Type B pancreatic cell (in vitro differentiated cells): ENCODE measurements around the gene NUDT3. TPM values are rescaled to one million over a fixed set of nuclear protein-coding genes. Genes with fewer than 3 reads are reported as not detected.

Experiments used
- DNase-seq: peaks from one replicate; pipeline ENCODE4 v3.0.0; 2021; ENCODE audit warnings: mixed read lengths; ENCODE audit not compliant: unreplicated experiment; ENCODE audit errors: extremely low spot score
- H3K27ac Mint-ChIP-seq: 2 replicates; pipeline ENCODE4 v1.8.0; 2021; ENCODE audit warnings: mild to moderate bottlenecking, mixed read lengths
- H3K27me3 Mint-ChIP-seq: 2 replicates; pipeline ENCODE4 v1.8.0; 2021; ENCODE audit warnings: mixed read lengths
- H3K36me3 Mint-ChIP-seq: 2 replicates; pipeline ENCODE4 v1.8.0; 2021; ENCODE audit warnings: mixed read lengths
- H3K4me1 Mint-ChIP-seq: one replicate; pipeline ENCODE4 v1.8.0; 2021; ENCODE audit warnings: mixed read lengths; ENCODE audit not compliant: unreplicated experiment
- H3K4me3 Mint-ChIP-seq: 2 replicates; pipeline ENCODE4 v1.8.0; 2021; ENCODE audit warnings: mild to moderate bottlenecking, mixed read lengths
- H3K9me3 Mint-ChIP-seq: 2 replicates; pipeline ENCODE4 v1.8.0; 2021; ENCODE audit warnings: mixed read lengths
- total RNA-seq: library from RNA; stranded (reverse); gene quantifications from 2 replicates; pipeline ENCODE4 v1.2.1, GENCODE V29; 2021; ENCODE audit warnings: low replicate concordance
- TF ChIP-seq, protein P1 (sequence below): fragments of 200-600 bp; sonication (generic); conservative IDR thresholded peaks from 2 replicates; pipeline ENCODE4 v1.5.0; 2021; ENCODE audit warnings: antibody characterized with exemption, mild to moderate bottlenecking

NUDT3 gene
- total RNA-seq, 1 donor from 2014 or later = 31.9 TPM

DNA sequence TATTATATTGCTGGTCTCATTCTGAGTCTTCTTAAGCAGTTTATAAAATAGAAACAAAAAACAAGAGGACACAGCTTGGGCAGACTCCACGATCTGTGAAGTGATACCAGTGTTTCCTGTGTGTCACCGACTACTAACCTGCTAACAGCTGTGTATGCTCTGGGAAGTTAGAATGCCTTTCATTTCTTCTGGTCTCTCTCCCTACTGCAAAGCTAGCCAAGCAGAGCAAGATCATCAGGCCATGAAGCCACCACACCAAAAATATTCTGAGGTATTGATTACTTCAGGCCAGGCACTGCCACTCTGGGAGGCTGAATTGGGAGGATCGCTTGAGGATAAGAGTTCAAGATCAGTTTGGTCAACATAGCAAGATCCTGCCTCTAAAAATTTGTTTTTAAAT lies 96.7 kb downstream of the NUDT3 start:
- no peak for DNase-seq
- H3K27ac Mint-ChIP-seq = peak overlapping the region; percentile 36
- H3K9me3 Mint-ChIP-seq = no peaks in the 10 kb centered on the region
- no peaks in the 10 kb centered on the region for H3K27me3 Mint-ChIP-seq
- H3K4me3 Mint-ChIP-seq = no peak overlapping the region
- TF ChIP-seq, protein P1, sequence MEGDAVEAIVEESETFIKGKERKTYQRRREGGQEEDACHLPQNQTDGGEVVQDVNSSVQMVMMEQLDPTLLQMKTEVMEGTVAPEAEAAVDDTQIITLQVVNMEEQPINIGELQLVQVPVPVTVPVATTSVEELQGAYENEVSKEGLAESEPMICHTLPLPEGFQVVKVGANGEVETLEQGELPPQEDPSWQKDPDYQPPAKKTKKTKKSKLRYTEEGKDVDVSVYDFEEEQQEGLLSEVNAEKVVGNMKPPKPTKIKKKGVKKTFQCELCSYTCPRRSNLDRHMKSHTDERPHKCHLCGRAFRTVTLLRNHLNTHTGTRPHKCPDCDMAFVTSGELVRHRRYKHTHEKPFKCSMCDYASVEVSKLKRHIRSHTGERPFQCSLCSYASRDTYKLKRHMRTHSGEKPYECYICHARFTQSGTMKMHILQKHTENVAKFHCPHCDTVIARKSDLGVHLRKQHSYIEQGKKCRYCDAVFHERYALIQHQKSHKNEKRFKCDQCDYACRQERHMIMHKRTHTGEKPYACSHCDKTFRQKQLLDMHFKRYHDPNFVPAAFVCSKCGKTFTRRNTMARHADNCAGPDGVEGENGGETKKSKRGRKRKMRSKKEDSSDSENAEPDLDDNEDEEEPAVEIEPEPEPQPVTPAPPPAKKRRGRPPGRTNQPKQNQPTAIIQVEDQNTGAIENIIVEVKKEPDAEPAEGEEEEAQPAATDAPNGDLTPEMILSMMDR = no peak
- H3K4me1 Mint-ChIP-seq = peaks cover 3% of the 10 kb centered on the region
- peaks cover 26% of the 10 kb centered on the region for H3K36me3 Mint-ChIP-seq

DNA sequence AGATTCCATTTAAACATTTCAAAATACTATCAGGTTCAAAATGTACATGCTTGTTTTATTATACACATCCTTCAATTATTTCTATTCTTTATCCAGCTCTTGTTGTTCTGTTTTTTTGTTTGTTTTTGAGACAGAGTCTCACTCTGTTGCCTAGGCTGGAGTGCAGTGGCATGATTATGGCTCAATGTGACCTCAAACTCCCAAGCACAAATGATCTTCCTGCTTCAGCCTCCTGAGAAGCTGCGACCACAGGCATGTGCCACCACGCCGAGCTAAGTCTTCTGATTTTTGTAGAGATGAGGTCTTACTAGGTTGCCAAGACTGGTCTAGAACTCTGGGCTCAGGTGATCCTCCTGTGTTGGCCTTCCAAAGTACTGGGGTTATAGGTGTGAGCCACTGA lies 99.5 kb downstream of the NUDT3 start:
- Mint-ChIP-seq H3K27me3 (no peaks in the 10 kb centered on the region), H3K4me3 (no peak overlapping the region), H3K27ac (no peak overlapping the region), H3K36me3 (peaks cover 26% of the 10 kb centered on the region), H3K4me1 (peaks cover 3% of the 10 kb centered on the region), H3K9me3 (no peaks in the 10 kb centered on the region)
- TF ChIP-seq, protein P1 = no peak
- DNase-seq = no peak

DNA sequence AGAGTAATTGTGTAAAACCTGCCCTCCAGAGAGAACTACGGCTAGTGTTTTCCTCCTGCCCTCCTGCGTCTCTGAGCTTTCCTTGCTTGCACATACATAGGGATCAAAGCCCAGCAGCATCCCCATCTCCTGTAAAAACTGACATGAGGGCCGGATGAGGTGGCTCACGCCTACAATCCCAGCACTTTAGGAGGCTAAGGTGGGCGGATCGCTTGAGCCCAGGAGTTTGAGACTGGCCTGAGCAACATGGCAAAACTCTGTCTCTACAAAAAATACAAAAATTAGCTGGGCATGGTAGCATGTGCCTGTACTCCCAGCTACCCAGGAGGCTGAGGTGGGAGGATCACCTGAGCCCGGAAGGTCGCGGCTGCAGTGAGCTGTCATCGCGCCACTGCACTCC lies 103.3 kb downstream of the NUDT3 start:
- DNase-seq = no peak
- Mint-ChIP-seq H3K27me3 (no peaks in the 10 kb centered on the region), H3K9me3 (no peaks in the 10 kb centered on the region), H3K36me3 (peaks cover 29% of the 10 kb centered on the region), H3K4me1 (peaks cover 16% of the 10 kb centered on the region), H3K27ac (no peak overlapping the region), H3K4me3 (no peak overlapping the region)
- TF ChIP-seq, protein P1 = no peak

DNA sequence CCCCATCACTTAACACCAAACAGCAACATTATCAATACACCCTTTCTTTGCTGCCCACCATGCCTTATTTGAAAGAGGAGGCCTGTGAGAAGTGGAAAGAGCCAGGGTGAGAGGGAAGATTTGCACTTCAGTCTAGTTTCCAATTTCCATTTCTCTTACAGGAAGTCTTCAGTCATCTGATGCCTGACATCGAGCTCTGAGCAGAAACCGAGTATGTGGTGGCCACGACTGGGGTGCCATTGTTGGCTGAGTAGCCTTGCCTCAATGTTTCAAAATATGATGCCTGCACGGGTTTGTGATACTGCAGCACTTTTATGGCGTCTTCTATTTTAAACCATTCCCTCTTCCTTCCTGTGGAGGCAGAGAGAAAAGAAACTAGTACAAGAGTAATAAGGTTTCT lies 103.9 kb downstream of the NUDT3 start:
- H3K27ac Mint-ChIP-seq = no peak overlapping the region
- no peaks in the 10 kb centered on the region for H3K9me3 Mint-ChIP-seq
- no peaks in the 10 kb centered on the region for H3K27me3 Mint-ChIP-seq
- peaks cover 16% of the 10 kb centered on the region for H3K4me1 Mint-ChIP-seq
- DNase-seq = no peak
- H3K36me3 Mint-ChIP-seq = peaks cover 29% of the 10 kb centered on the region
- H3K4me3 Mint-ChIP-seq = no peak overlapping the region
- TF ChIP-seq, protein P1 = no peak

DNA sequence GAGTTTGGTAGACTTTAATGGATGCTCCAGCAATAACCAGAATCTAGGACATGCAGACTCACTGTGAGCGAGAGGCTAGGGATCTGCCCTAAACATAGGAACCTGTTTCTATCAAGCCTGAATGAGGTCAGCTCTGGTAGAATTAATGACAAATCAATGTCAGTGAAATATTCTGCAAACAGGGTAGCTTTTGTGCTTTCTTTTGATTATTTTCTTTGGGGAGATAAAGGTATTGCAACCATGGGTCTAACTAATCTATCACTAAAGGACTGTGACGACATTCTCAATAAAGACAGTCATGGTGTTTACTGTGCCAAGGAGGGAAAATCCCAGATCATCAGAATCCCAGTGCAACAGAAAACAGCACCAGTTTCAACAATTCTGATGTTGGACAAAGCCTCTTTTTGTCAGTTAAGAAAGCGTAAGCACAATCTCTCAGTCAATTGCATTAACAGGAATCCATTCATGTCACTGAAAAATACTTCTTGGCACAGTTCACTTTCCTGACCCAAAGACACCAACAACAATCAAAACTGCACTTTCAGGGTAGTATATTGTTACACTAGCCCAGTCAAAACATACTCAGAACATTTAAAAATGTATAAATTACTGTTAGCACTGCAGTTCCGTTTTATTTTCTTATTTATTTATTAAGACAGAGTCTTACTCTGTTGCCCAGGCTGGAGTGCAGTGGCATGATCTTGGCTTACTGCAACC lies 106.9 kb downstream of the NUDT3 start:
- Mint-ChIP-seq H3K27ac (peak overlapping the region; percentile 31), H3K36me3 (peaks cover 24% of the 10 kb centered on the region), H3K27me3 (no peaks in the 10 kb centered on the region), H3K4me3 (no peak overlapping the region), H3K4me1 (peaks cover 16% of the 10 kb centered on the region), H3K9me3 (no peaks in the 10 kb centered on the region)
- DNase-seq = no peak
- TF ChIP-seq, protein P1 = no peak
